Ovary (tissue), 3 donors: ENCODE measurements around the gene DIAPH3.

Experiments
- EP300 ChIP-seq: sonication (generic); formaldehyde crosslinking; IDR thresholded peaks from one replicate; pipeline ENCODE4 v1.6.1; 2017; ENCODE audit warnings: antibody characterized with exemption
- POLR2A ChIP-seq: fragments of 450-650 bp; IDR thresholded peaks from one replicate; pipeline ENCODE4 v1.6.1; 2017; ENCODE audit warnings: antibody characterized with exemption, mild to moderate bottlenecking, moderate library complexity
- TF ChIP-seq, protein P1 (sequence below), 3 donors: fragments of 450-650 bp in 2 of 3; fragments of 200-600 bp in 1 of 3; IDR thresholded peaks; one replicate each; pipeline versions ENCODE4 v1.5.1 to v1.8.0; 2016 to 2022; ENCODE audit warnings: antibody characterized with exemption in 3 of 3, mild to moderate bottlenecking in 1 of 3
- donor health status: DM: no; HTN: no; CAD: no.

DNA sequence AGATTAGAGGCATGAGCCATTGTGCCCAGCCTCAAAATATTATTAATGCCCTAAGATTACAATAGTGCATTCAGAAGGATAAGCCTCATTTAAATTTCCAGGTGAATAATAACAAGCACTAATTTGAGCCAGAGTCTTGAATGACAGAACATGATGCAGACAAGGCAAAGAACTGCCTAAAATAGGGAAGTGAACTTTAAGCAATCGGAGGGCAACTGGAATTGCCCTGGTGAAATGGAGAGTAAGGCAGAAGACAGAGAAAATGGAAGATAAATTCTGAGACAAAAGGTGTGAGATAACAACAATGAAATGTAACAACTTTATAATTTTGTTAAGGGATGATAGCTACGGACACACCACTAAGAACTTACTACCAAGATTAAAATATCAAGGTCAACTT lies 199.9 kb downstream of the DIAPH3 start:
- TF ChIP-seq, protein P1, sequence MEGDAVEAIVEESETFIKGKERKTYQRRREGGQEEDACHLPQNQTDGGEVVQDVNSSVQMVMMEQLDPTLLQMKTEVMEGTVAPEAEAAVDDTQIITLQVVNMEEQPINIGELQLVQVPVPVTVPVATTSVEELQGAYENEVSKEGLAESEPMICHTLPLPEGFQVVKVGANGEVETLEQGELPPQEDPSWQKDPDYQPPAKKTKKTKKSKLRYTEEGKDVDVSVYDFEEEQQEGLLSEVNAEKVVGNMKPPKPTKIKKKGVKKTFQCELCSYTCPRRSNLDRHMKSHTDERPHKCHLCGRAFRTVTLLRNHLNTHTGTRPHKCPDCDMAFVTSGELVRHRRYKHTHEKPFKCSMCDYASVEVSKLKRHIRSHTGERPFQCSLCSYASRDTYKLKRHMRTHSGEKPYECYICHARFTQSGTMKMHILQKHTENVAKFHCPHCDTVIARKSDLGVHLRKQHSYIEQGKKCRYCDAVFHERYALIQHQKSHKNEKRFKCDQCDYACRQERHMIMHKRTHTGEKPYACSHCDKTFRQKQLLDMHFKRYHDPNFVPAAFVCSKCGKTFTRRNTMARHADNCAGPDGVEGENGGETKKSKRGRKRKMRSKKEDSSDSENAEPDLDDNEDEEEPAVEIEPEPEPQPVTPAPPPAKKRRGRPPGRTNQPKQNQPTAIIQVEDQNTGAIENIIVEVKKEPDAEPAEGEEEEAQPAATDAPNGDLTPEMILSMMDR (IDR thresholded peaks at IDR 0.05), result no peak
- no peak for TF ChIP-seq EP300
- no peak for TF ChIP-seq POLR2A
